HepG2 (cell line): Measurements from ENCODE around the gene BCL2L1. TPM values are rescaled to one million over a fixed set of nuclear protein-coding genes. Genes with fewer than 3 reads are reported as not detected.

Experiments
- AKAP8 ChIP-seq: sonication (generic); formaldehyde crosslinking; IDR thresholded peaks from 2 replicates; pipeline ENCODE4 v1.5.1; 2020; ENCODE audit warnings: mild to moderate bottlenecking, missing genetic modification reagents
- CEBPB ChIP-seq: IDR thresholded peaks from 2 replicates; pipeline ENCODE4 v1.6.1; 2011; ENCODE audit warnings: low read depth, low read length, improper control_type of control experiment, borderline replicate concordance
- DDIT3 ChIP-seq: sonication (generic); formaldehyde crosslinking; IDR thresholded peaks from 2 replicates; pipeline ENCODE4 v1.4.0; 2020; ENCODE audit warnings: mild to moderate bottlenecking, missing genetic modification reagents
- FOXP1 ChIP-seq, 2 experiments: fragments of 450-650 bp in 1 of 2; IDR thresholded peaks; 2 replicates each; pipeline ENCODE4 v1.6.1; 2017 to 2018; ENCODE audit warnings: antibody characterized with exemption in 1 of 2
- GTF2F1 ChIP-seq: fragments of 150-350 bp; IDR thresholded peaks from 2 replicates; pipeline ENCODE4 v1.6.1; 2014; ENCODE audit warnings: low read length
- HMG20A ChIP-seq: IDR thresholded peaks from 2 replicates; pipeline ENCODE4 v1.6.1; 2016; ENCODE audit warnings: borderline replicate concordance
- HNRNPH1 ChIP-seq: fragments of 200-400 bp; formaldehyde crosslinking; optimal IDR thresholded peaks from 2 replicates; pipeline ENCODE3; 2017; ENCODE audit warnings: mild to moderate bottlenecking, low read depth, low read length
- IKZF1 ChIP-seq: fragments of 450-650 bp; IDR thresholded peaks from 2 replicates; pipeline ENCODE4 v1.7.1; 2016
- LCORL ChIP-seq, 2 experiments: fragments of 450-650 bp in 1 of 2; sonication (generic) in 1 of 2; formaldehyde crosslinking in 1 of 2; IDR thresholded peaks; 2 replicates each; pipeline versions ENCODE4 v1.5.0 to v1.6.1; 2017 to 2020; ENCODE audit warnings: antibody characterized with exemption in 1 of 2, missing genetic modification reagents in 1 of 2
- NFATC3 ChIP-seq: sonication (generic); formaldehyde crosslinking; IDR thresholded peaks from 2 replicates; pipeline ENCODE4 v1.5.1; 2020; ENCODE audit warnings: mild to moderate bottlenecking, missing genetic modification reagents
- NR1H2 ChIP-seq: sonication (generic); formaldehyde crosslinking; IDR thresholded peaks from 2 replicates; pipeline ENCODE4 v1.8.1; 2022; ENCODE audit warnings: low read depth, missing genetic modification reagents, borderline replicate concordance
- SATB2 ChIP-seq: sonication (generic); formaldehyde crosslinking; IDR thresholded peaks from 2 replicates; pipeline ENCODE4 v1.5.0; 2020; ENCODE audit warnings: missing genetic modification reagents
- SRY ChIP-seq: sonication (generic); formaldehyde crosslinking; IDR thresholded peaks from 2 replicates; pipeline ENCODE4 v1.8.0; 2022; ENCODE audit warnings: mild to moderate bottlenecking, missing genetic modification reagents
- ZFX ChIP-seq: sonication (generic); formaldehyde crosslinking; IDR thresholded peaks from 2 replicates; pipeline ENCODE4 v1.4.0; 2020; ENCODE audit warnings: mild to moderate bottlenecking, low read depth, missing genetic modification reagents, moderate library complexity
- ZGPAT ChIP-seq: IDR thresholded peaks from 2 replicates; pipeline ENCODE4 v1.6.1; 2016; ENCODE audit warnings: mild to moderate bottlenecking
- ZMYM3 ChIP-seq: sonication (generic); formaldehyde crosslinking; IDR thresholded peaks from 2 replicates; pipeline ENCODE4 v1.5.1; 2020; ENCODE audit warnings: mild to moderate bottlenecking, missing genetic modification reagents
- ZNF20 ChIP-seq: sonication (generic); formaldehyde crosslinking; IDR thresholded peaks from 2 replicates; pipeline ENCODE4 v1.4.0; 2020; ENCODE audit warnings: mild to moderate bottlenecking, moderate library complexity, missing genetic modification reagents
- ZNF225 ChIP-seq: sonication (generic); formaldehyde crosslinking; IDR thresholded peaks from 2 replicates; pipeline ENCODE4 v1.4.0; 2020; ENCODE audit warnings: mild to moderate bottlenecking, missing genetic modification reagents
- ZNF646 ChIP-seq: sonication (generic); formaldehyde crosslinking; IDR thresholded peaks from 2 replicates; pipeline ENCODE4 v1.9.0; 2021; ENCODE audit warnings: mild to moderate bottlenecking, missing genetic modification reagents
- ZNF691 ChIP-seq: sonication (generic); formaldehyde crosslinking; IDR thresholded peaks from 2 replicates; pipeline ENCODE4 v1.4.0; 2020; ENCODE audit warnings: missing genetic modification reagents, low read depth, mild to moderate bottlenecking, borderline replicate concordance
- ZNF878 ChIP-seq: sonication (generic); formaldehyde crosslinking; IDR thresholded peaks from 2 replicates; pipeline ENCODE4 v1.8.1; 2023; ENCODE audit warnings: mild to moderate bottlenecking, missing genetic modification reagents, moderate library complexity
- polyA plus RNA-seq, 8 experiments: library from polyadenylated mRNA; depleted of rRNA in 3 of 8; stranded (reverse) in 7 of 8; unstranded in 1 of 8; fragments of >200 nt; fragmentation: Illumina TruSeq in 4 of 8; extraction: Trizol in 4 of 8; gene quantifications; 2 replicates each; pipeline versions ENCODE4 v1.2.1 to v1.2.3, GENCODE V29; 2011 to 2016; ENCODE audit warnings: low read depth in 4 of 8, missing spikeins in 1 of 8, mixed read lengths in 1 of 8; ENCODE audit not compliant: insufficient read depth in 1 of 8
- total RNA-seq, 5 experiments: library from RNA; depleted of rRNA; stranded (reverse); fragments of >200 nt; fragmentation: Illumina TruSeq; extraction: Trizol; gene quantifications; 2 replicates each; pipeline ENCODE4 v1.2.3, GENCODE V29; 2016; ENCODE audit warnings: low read depth in 1 of 5

The BCL2L1 gene
- total and polyA plus RNA-seq, 2 of the 13 experiments (the other 11 are each of a cell fraction or from before 2014, with no cell fraction given) = 164 to 258 TPM

GRCh38 chr20:31738729-31739549, 16.3 kb upstream of the BCL2L1 start, which contains the start of gene TPX2 (continued):
- TF ChIP-seq GTF2F1 (no peak), HNRNPH1 (no peak), DDIT3 (CRISPR knock-in tag) (no peak), SRY (CRISPR knock-in tag) (peak; percentile 98), ZNF646 (CRISPR knock-in tag) (no peak), ZMYM3 (CRISPR knock-in tag) (peak; percentile 72), IKZF1 (no peak), SATB2 (CRISPR knock-in tag) (no peak), NR1H2 (CRISPR knock-in tag) (no peak; the same call in 1 of the 2 replicates), ZNF878 (CRISPR knock-in tag) (peak; percentile 98), ZNF225 (CRISPR knock-in tag) (peak; percentile 55; the same call in 1 of the 2 replicates), CEBPB (peak; percentile 70; the same call in 1 of the 2 replicates), LCORL (IDR thresholded peaks at IDR 0.05) (no peak), LCORL (CRISPR knock-in tag; IDR thresholded peaks at IDR 0.05) (peak; percentile 55; the same call in 1 of the 2 replicates), FOXP1 (IDR thresholded peaks at IDR 0.05) (no peak), FOXP1 (CRISPR knock-in tag; IDR thresholded peaks at IDR 0.05) (0 out of 2 replicates have a peak, but pooled peaks have one; percentile 5), ZGPAT (CRISPR knock-in tag) (peak; percentile 82), ZNF691 (peak; percentile 69; the same call in 1 of the 2 replicates), HMG20A (CRISPR knock-in tag) (0 out of 2 replicates have a peak, but pooled peaks have one; percentile 7), NFATC3 (CRISPR knock-in tag) (peak; percentile 90; the same call in 1 of the 2 replicates), AKAP8 (CRISPR knock-in tag) (peak; percentile 71; the same call in 1 of the 2 replicates), ZNF20 (CRISPR knock-in tag) (no peak), ZFX (CRISPR knock-in tag) (peak; percentile 98)
